Measurements from ENCODE around the gene ARL14EPL.

DNA sequence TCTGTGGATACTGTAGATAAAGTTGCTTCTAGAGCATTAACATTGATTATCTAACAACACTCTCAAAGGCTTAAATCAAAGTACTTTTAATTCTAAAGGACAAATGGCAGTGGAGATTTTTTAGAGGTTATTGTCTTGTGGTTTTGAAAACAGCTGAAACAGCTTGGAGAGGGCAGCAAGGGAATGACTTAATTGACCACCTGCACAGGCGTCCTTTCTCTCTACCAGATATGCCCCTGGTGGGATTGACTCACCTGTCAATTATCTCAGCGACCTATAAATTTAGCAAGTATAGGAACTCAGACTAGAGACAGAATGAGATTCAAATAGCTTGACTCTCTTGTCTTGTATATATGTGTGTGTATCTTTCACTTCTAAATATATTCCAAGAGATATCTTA, 13.5 kb downstream of the ARL14EPL start:
- TF ChIP-seq, protein P1, sequence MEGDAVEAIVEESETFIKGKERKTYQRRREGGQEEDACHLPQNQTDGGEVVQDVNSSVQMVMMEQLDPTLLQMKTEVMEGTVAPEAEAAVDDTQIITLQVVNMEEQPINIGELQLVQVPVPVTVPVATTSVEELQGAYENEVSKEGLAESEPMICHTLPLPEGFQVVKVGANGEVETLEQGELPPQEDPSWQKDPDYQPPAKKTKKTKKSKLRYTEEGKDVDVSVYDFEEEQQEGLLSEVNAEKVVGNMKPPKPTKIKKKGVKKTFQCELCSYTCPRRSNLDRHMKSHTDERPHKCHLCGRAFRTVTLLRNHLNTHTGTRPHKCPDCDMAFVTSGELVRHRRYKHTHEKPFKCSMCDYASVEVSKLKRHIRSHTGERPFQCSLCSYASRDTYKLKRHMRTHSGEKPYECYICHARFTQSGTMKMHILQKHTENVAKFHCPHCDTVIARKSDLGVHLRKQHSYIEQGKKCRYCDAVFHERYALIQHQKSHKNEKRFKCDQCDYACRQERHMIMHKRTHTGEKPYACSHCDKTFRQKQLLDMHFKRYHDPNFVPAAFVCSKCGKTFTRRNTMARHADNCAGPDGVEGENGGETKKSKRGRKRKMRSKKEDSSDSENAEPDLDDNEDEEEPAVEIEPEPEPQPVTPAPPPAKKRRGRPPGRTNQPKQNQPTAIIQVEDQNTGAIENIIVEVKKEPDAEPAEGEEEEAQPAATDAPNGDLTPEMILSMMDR (conservative IDR thresholded peaks at IDR 0.05; ENCODE audit: low read depth in 2 of 2), result no peak
- TF ChIP-seq ZNF331 (CRISPR knock-in tag; IDR thresholded peaks at IDR 0.05; ENCODE audit: low read depth) (no peak), JUNB (IDR thresholded peaks at IDR 0.05; ENCODE audit: unreplicated experiment) (no peak), POLR2AphosphoS5 (IDR thresholded peaks at IDR 0.05; ENCODE audit: low read depth) (no peak), EZH2 (IDR thresholded peaks at IDR 0.05; ENCODE audit: low read depth, unreplicated experiment) (no peak), ZNF114 (CRISPR knock-in tag; IDR thresholded peaks at IDR 0.05) (no peak), EZH2phosphoT487 (IDR thresholded peaks at IDR 0.05; ENCODE audit: unreplicated experiment) (no peak), CREB1 (CRISPR knock-in tag; IDR thresholded peaks at IDR 0.05; ENCODE audit: low read depth) (no peak)
- TF ChIP-seq, protein P2, sequence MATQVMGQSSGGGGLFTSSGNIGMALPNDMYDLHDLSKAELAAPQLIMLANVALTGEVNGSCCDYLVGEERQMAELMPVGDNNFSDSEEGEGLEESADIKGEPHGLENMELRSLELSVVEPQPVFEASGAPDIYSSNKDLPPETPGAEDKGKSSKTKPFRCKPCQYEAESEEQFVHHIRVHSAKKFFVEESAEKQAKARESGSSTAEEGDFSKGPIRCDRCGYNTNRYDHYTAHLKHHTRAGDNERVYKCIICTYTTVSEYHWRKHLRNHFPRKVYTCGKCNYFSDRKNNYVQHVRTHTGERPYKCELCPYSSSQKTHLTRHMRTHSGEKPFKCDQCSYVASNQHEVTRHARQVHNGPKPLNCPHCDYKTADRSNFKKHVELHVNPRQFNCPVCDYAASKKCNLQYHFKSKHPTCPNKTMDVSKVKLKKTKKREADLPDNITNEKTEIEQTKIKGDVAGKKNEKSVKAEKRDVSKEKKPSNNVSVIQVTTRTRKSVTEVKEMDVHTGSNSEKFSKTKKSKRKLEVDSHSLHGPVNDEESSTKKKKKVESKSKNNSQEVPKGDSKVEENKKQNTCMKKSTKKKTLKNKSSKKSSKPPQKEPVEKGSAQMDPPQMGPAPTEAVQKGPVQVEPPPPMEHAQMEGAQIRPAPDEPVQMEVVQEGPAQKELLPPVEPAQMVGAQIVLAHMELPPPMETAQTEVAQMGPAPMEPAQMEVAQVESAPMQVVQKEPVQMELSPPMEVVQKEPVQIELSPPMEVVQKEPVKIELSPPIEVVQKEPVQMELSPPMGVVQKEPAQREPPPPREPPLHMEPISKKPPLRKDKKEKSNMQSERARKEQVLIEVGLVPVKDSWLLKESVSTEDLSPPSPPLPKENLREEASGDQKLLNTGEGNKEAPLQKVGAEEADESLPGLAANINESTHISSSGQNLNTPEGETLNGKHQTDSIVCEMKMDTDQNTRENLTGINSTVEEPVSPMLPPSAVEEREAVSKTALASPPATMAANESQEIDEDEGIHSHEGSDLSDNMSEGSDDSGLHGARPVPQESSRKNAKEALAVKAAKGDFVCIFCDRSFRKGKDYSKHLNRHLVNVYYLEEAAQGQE (IDR thresholded peaks at IDR 0.05; ENCODE audit: unreplicated experiment), result no peak
